HG02571 (cell line): ENCODE measurements around the gene CYB561.

ENCODE experiments used
- ATAC-seq: cut with Tn5 transposase; IDR thresholded peaks from one replicate; pipeline ENCODE4 v1.9.1; 2021; ENCODE audit warnings: mild to moderate bottlenecking, moderate library complexity; ENCODE audit not compliant: unreplicated experiment

Gene CYB561

DNA sequence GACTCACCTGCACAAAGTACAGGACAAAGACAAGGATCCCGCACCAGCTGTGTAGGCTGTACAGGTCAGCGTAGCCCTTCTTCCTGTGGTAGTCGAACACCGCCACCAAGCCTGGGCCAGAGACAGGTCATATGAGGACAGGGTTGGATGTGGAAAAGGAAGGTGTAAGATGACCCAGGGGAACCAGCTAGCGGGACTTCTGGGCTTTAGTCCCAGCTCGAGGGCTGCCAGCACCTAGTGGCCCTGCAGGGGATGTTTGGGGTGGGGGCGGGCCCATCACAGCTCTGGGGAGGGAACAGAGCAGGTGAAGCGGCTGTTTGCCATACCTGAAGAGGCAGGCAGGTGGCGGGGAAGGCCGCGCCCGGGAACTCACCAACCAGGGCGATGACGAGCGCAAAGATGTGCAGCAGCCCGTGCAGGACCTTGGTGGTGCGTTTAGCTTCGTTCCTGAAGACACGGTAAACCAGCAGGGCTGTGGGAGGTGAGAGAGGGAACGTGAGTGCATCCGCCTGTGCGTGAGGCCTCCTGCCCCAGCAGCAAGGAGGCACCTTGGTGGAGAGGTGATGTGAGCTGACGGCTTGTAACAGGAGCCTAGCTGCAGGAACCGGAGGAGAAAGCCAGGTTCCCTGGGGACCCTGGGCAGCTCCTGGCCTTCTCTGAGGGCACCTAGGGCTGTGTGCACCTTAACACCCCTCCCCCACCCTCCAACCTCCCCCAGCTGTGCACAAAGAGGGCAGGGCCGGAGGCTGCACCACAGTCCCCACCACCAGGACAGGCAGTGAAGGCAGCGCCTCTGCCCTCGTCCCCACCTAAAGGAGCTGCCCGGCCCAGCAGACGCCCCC, 10.2 kb downstream of the CYB561 start:
- ATAC-seq, result no peak

DNA sequence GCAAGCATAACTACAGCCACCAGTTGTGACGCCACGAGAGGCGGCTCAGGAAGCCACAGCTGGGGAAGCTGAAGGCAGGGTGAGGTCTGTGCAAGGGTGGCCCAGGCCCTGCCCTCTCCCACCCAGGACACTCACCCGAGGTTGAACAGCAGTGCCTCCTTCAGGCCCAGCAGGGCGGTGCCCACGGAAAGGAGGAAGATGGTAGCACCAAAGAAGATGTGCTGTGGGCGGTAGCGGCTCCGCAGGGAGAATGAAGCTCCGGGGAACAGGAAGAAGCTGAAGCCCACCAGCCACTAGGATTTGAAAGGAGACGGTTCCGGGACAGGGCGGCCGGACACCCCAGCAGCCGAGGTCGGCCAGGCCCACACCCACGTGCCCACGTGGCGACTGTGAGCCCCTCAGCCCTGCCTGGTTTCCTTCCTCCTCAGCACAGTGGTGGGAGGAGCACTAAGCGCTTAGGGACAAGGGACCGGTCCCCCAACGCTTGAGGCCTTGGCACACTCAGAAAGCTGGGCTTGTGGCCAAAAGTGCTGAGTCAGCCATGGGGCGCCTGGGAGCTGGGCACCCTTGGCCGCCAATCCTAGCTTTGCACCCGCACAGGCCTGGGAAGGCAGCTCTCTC, 11.0 kb downstream of the CYB561 start:
- no peak for ATAC-seq

DNA sequence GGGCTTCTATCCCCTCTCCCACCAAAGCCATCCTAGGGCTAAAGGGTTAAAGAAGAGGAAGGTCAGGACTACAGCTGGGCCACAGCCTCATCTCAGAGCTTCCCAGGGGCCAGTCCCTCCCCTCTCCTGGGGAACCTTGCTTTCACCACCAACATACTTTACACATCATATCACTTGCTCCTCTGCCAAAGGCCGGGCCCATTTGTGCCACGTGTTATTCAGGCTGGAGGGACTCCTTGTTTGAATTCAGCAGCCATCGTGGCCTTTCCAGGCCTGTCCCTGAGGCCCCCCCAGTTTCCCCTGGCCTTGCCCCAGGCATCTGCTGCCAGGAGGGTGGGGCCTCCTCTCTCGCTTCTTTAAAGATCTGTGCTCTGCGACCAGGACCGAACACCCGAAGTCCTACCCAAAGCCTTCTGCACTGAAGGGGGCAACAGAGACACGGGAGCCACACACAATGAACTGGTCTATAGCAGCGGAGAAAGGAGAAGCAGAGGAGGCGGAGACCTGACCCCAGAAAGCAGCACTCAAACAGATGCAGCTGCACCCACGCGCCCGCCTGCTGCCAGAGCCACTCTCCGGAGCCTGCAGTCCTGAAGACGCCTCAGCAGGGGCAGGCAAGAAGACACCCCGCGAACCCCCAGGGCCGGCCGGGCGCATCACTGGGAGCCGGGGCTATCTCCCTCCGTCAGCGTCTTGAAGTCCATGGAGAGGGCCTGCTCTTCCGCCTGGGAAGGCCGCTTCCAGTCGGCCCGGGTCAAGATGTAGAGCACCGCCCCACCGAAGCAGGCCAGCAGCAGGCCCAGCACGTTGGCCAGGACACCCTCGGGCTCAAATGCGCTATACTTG, 12.1 kb downstream of the CYB561 start:
- no peak for ATAC-seq

DNA sequence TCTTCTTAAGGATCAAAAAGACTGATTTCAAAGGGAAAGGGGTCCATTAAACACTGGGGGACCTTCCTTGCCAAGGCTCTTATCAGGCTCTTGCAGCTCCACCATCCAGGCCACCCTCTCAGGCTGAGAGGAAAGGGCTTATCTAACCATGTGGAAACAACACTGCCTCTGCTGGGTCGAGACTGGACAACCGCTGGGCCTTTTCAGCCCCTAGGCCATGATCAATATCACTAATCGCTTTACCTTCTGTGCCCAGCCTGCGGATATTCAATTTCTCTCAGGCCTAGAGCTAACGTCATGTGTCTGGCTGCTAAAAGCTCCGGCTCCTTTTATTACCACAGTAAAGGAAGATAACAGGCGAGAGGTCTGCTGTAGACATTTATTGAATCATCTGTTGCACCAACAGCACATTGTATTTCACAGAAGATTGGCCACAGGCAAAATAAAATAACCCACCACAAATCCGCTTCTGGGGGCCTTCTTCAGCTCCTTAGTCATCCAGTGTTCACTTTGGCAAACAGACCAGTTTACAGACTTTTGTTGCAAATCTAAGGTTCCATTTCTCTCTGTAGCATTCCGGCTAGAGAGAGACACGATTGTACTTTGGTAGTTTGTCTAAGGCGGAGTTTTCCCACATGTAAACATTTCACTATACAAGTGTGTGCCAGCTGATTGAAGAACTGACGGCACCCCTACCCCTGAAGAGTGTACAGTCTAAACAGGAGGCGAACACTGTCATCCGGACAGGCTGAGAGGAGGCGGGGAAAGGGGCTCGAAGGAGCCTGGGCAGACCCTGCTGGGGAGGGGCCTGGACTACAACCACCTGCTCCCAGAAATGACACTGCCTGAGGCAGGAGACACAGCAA, 13.9 kb downstream of the CYB561 start:
- ATAC-seq, result no peak

DNA sequence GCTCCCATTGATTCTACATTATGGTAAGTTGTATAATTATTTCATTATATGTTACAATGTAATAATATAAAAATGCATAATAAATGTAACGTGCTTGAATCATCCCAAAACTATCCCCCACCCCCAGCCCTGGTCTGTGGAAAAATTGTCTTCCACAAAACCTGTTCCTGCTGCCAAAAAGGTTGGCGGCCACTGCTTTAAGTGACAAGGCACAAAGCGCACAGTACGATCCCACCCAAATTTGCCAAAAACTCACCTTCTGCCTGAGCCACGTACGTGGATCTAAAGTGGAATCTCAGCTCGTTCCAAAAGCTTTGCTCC, 14.5 kb downstream of the CYB561 start:
- no peak for ATAC-seq

DNA sequence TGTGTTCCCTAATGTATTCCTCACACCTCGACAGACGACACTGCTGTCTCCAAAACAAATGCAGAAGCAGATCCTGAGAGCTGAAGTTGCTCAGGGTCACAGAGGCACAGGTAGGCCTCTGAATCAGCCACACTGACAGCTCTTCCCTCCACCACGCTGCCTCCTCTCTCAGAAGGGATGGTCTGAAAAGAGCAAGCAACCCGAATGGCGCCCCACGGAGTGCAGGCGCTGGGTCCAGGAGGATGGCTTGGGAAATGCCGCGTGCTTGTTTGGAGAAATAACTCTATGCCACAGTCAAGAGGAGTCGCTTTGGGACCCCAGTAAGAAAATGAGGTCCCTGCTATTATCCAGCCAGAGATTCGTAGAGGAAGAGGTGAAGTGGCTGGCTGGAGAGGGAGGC, 15.9 kb downstream of the CYB561 start:
- ATAC-seq, result no peak

DNA sequence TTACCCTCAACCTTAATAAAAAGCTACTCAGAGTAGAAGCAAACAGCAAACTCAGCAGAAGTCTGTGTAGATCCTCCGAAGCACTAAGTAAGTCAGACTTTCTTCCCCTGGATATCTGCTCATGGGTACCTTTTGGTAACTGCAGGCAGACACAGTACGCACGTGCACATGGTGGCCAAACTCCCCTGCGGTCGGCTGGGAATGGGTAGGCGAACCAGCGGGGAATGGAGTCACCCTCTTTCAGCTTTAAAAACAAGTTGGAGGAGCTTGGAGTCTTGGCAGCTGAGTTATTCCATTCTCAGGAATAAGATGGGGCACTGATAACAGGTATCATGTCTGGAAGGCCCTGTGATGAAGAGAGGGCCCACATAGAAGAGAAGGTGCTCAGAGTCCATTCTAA, 16.3 kb downstream of the CYB561 start:
- no peak for ATAC-seq

DNA sequence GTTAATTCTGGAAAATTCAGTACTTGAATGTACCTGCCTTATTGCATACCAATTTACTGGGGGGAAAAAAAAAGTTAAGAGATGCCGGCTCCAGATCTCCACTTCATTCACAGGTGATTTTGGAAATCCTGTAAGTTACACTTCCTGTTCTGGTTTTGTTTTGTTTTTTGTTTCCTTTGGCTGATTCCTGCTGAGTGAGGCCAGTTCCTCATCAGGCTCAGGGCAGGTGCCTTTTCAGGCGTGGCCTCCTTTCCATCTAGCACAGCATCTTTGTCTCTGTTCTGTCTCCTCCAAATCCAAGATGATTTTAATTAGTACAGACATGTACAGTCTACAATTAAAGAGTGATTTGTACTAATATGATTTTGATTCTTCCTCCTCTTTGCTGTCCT, 19.2 kb downstream of the CYB561 start:
- ATAC-seq, result no peak

DNA sequence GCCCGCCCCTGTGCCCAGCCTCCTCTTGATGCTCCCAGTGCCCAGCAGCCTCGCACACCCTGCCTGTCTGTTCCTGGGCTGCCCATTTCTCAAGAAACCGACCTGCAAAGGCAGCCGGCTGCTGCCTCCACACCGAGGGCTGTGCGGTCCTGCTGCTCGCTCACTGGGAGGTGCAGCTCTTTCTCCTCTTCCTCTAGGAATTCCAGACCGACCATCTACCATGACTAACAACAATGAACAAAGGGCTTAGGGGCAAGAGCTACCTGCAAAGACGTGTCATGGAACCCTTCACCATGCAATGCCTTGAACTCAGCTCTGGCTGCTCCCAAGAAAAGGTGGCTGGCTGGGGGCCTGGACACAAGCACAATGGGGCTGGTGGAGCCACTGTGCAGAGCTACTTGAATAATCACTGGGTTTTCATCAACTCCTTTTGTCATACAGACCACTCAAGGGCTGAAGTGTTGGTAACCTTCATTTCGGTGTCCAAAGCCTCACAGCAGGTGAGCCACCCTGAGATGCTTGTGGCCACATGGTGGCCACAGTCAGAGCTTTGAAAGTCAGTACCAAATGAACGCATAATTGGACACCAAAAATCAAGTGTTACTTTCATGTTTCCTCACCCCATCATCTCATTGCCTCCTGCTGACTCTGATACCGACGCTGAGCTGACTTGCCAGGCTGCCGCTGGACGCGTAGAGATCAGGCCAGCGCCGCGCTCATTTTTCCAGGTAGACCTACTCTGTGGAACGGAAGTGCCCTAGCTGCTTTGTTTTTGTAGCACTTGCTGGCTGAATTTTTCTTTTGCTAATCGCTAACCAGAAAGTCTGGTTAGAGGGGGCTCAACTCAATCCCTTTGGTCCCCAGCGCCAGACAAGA, 19.8 kb downstream of the CYB561 start:
- no peak for ATAC-seq

DNA sequence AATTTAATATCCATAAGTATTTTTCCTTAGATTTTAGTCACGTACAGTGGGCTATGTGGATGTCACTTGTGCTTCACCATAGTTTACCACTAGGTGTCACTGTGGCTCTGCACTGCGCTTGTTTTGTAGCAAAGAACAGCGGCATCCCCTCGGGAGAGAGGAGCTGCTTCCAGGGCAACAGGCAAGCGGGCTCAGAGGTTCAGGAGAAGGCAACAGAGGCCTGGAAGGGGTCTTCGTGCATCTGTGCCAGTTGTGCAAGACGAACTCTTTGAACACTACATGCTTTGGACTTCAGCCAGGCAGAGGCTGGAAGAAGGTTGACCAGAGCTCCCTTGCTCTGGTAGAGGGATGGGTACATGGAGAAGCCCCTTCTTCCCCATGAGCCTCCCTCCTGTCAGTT, 20.6 kb downstream of the CYB561 start:
- no peak for ATAC-seq

DNA sequence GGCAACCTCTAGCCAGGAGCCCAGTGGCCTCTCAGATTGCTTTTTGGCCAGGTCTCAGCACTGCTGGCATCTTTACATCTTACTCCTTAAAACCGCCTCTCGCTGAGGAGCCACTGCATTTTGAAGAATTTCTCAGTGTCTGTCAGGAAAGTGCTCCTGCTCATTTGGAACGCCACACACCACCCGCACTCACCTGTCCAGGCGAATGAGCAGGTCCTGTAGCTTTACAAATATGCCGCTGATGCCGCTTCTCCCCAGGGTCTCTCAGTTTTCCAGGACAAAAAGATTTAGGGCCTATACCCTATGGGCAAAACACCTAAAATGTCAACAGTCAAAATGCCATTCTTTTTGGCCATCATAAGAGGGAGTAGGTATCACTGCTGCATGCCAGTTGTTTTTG, 22.1 kb downstream of the CYB561 start:
- ATAC-seq, result no peak

DNA sequence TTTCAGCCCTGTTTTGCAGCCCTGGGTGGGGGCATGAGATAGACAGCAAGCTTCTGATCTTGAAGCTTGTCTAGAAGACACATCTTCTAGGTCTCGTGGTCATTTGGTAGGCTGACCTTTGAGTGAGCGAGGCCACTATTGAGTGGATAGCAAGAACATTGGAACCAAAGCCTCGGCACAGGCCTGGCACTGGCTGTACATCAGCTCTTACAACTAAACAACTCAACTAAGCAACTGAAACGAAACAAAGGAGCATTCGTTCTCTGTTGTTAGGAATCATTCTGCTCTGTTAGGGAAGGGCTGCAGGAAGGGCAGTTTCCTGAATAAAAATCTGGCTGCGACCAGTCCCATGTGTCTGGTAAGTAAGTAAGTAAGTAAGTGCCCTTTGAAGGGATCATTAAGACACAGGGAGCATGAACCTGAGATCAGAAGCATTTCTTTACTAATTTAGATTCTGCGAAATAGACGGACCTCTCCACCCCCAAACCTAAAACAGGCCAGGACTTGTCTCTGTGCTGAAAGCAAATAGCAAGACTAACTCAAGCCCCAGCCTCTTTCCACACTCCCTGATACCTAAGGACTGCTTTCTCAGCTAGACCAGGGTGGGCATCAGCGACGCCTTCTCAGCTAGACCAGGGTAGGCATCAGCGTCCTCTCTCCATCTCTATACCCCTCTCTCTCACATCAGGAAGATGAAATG, 22.7 kb downstream of the CYB561 start:
- no peak for ATAC-seq

DNA sequence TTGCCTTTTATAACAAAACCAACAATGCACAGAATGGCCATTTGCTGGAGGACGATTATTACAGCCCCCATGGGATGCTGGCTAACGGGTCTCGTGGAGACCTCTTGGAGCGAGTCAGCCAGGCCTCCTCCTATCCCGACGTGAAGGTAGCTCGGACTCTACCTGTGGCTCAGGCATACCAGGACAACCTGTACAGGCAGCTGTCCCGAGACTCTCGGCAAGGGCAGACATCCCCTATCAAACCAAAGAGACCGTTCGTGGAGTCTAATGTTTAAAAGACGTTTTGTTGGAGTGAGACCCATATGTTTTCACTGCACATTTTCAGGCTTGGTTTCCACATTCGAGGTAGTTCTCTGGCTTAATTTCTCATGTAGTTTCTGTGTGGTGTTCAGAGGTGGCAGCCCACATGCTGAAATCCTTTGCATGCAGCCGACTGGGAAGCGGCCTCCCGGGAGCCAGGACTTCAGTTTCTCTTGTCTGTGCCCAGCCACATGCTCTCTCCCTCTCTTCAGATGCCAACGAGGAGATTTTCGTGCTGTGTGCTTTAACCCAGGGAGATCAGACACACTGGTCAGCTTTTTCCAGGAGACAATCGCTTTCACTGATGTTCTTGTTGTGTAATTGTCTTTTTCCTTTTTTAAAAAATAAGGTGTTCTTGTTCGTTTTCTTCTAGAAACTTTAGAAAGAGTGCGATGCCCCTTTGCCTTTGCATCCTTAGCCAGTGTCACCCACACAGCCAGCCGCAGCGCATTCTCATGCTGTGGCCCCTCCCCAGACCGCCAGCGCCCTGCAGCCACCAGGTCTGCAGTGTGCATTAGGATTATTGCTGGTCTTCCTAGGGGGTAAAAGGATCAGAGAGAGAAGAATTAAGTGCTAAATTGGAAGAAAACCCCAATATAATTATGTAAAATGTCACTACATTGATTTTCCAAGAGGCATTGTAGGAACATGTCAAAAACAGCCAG, 24.1 kb downstream of the CYB561 start:
- ATAC-seq, result no peak

DNA sequence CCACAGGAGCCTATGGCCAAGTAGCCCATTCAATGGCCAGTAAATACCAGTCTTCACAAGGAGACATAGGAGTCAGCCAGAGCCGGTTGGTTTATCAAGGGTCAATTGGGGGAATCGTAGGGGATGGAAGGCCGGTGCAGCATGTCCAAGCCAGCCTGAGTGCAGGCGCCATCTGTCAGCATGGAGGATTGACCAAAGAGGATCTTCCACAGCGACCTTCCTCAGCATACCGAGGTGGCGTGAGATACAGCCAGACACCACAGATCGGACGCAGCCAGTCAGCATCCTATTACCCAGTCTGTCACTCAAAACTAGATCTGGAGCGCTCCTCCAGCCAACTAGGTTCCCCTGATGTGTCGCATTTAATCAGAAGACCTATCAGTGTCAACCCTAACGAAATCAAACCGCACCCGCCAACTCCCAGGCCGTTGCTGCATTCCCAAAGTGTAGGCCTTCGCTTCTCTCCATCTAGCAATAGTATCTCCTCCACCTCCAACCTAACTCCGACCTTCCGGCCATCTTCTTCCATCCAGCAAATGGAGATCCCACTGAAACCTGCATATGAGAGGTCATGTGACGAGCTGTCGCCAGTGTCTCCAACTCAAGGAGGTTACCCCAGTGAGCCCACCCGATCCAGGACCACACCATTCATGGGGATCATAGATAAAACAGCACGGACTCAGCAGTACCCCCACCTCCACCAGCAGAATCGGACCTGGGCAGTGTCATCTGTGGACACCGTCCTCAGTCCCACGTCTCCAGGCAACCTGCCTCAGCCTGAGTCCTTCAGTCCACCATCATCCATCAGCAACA, 25.0 kb downstream of the CYB561 start:
- ATAC-seq, result no peak

DNA sequence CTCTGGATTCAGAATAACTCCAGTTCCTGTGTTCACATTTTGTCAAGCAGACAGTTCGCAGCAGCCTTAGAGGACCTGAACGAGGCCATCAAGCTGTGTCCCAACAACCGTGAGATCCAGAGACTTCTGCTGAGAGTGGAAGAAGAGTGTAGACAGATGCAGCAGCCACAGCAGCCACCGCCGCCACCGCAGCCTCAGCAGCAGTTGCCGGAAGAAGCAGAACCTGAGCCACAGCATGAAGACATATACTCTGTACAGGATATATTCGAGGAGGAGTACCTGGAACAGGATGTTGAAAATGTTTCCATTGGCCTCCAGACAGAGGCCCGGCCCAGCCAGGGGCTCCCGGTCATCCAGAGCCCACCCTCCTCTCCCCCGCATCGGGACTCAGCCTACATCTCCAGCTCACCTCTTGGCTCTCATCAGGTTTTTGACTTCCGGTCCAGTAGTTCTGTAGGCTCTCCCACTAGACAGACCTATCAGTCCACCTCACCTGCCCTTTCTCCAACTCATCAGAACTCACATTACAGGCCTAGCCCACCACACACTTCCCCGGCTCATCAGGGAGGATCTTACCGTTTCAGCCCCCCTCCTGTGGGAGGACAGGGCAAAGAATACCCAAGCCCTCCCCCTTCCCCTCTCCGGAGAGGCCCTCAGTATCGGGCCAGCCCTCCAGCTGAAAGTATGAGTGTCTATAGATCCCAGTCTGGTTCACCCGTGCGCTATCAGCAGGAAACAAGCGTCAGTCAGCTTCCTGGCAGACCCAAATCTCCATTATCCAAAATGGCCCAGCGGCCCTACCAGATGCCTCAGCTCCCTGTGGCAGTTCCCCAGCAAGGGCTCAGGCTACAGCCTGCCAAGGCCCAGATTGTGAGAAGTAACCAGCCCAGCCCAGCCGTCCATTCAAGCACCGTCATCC, 25.9 kb downstream of the CYB561 start:
- no peak for ATAC-seq

DNA sequence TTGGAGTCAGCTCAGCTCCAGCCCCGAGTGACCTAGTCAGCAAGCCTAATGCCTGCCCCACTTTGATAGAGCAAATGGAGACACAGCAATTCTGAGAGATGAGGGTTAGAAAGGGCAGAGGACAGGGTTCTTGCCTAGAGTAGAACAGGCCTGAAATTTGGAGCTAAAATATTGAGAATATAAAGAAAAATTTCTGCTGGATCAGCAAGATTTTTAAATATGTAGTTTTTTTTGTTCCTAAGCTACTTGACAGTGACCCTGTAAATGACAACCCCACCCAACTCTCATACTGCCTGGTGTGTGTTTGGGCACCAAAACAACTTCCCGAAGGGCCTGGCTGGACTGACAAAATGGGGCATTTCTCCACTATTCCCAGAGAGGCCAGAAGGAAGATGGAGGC, 26.7 kb downstream of the CYB561 start:
- ATAC-seq, result no peak
